Trophoblast cell (in vitro differentiated cells and primary cell): ENCODE measurements around the gene C5orf46.

Experiments used
- DNase-seq, 2 donors: peaks; one replicate each; pipeline ENCODE4 v3.0.0-alpha.2; 2016
- H2AFZ ChIP-seq: 2 replicates; pipeline ENCODE4 v1.6.1; 2013; ENCODE audit warnings: low read length, moderate library complexity, mild to moderate bottlenecking; ENCODE audit not compliant: insufficient read depth, poor library complexity
- H2AK5ac ChIP-seq: 2 replicates; pipeline ENCODE4 v1.6.1; 2013; ENCODE audit warnings: mild to moderate bottlenecking, low read length
- H2BK120ac ChIP-seq: 2 replicates; pipeline ENCODE4 v1.6.1; 2013; ENCODE audit warnings: low read length, mild to moderate bottlenecking, moderate library complexity; ENCODE audit not compliant: insufficient read depth, poor library complexity
- H2BK12ac ChIP-seq: 2 replicates; pipeline ENCODE4 v1.6.1; 2013; ENCODE audit warnings: mild to moderate bottlenecking, low read length, moderate library complexity
- H2BK5ac ChIP-seq: 2 replicates; pipeline ENCODE4 v1.6.1; 2013; ENCODE audit warnings: low read length, low read depth, moderate library complexity, mild to moderate bottlenecking; ENCODE audit not compliant: poor library complexity
- H3K14ac ChIP-seq: 2 replicates; pipeline ENCODE4 v1.6.1; 2013; ENCODE audit warnings: mild to moderate bottlenecking, low read length
- H3K18ac ChIP-seq: 2 replicates; pipeline ENCODE4 v1.6.1; 2013; ENCODE audit warnings: mild to moderate bottlenecking, low read length
- H3K23ac ChIP-seq: 2 replicates; pipeline ENCODE4 v1.6.1; 2013; ENCODE audit warnings: low read length
- H3K27ac ChIP-seq: 2 replicates; pipeline ENCODE4 v1.5.1; 2013; ENCODE audit warnings: low read depth, mild to moderate bottlenecking, inconsistent platforms, low read length, moderate library complexity
- H3K27me3 ChIP-seq: 2 replicates; pipeline ENCODE4 v1.6.1; 2013; ENCODE audit warnings: inconsistent platforms, mild to moderate bottlenecking, low read length, moderate library complexity; ENCODE audit not compliant: insufficient read depth
- H3K36me3 ChIP-seq, 2 experiments: 1 replicate in 1 of 2; 2 replicates in 1 of 2; pipeline ENCODE4 v1.6.1; 2013; ENCODE audit warnings: low read length in 2 of 2, mild to moderate bottlenecking in 2 of 2, moderate library complexity in 1 of 2; ENCODE audit not compliant: insufficient read depth in 2 of 2, control insufficient read depth in 1 of 2
- H3K4ac ChIP-seq: 2 replicates; pipeline ENCODE4 v1.6.1; 2013; ENCODE audit warnings: low read depth, mild to moderate bottlenecking, low read length, moderate library complexity
- H3K4me1 ChIP-seq, 2 experiments: 1 replicate in 1 of 2; 2 replicates in 1 of 2; pipeline ENCODE4 v1.6.1; 2013; ENCODE audit warnings: low read length in 2 of 2, mild to moderate bottlenecking in 2 of 2, moderate library complexity in 1 of 2; ENCODE audit not compliant: insufficient read depth in 2 of 2, control insufficient read depth in 1 of 2
- H3K4me2 ChIP-seq: 2 replicates; pipeline ENCODE4 v1.6.1; 2013; ENCODE audit warnings: inconsistent platforms, mild to moderate bottlenecking, low read length, moderate library complexity
- H3K4me3 ChIP-seq: 2 replicates; pipeline ENCODE4 v1.5.1; 2013; ENCODE audit warnings: mild to moderate bottlenecking, low read depth, low read length, inconsistent platforms
- H3K79me1 ChIP-seq: one replicate; pipeline ENCODE4 v1.6.1; 2013; ENCODE audit warnings: low read length
- H3K79me2 ChIP-seq: 2 replicates; pipeline ENCODE4 v1.6.1; 2013; ENCODE audit warnings: low read length, mild to moderate bottlenecking; ENCODE audit not compliant: control insufficient read depth, insufficient read depth, poor library complexity
- H3K9ac ChIP-seq: 2 replicates; pipeline ENCODE4 v1.6.1; 2013; ENCODE audit warnings: mild to moderate bottlenecking, low read length
- H3K9me3 ChIP-seq: 2 replicates; pipeline ENCODE4 v1.6.1; 2013; ENCODE audit warnings: low read depth, mild to moderate bottlenecking, control low read depth, inconsistent platforms, low read length; ENCODE audit not compliant: insufficient read depth
- H4K12ac ChIP-seq: 2 replicates; pipeline ENCODE4 v1.6.1; 2013; ENCODE audit warnings: low read depth, mild to moderate bottlenecking, low read length, moderate library complexity
- H4K8ac ChIP-seq: 2 replicates; pipeline ENCODE4 v1.6.1; 2013; ENCODE audit warnings: low read depth, mild to moderate bottlenecking, low read length, moderate library complexity
- H4K91ac ChIP-seq: one replicate; pipeline ENCODE4 v1.6.1; 2013; ENCODE audit warnings: low read depth, mild to moderate bottlenecking, low read length, moderate library complexity
- WGBS: extraction: QIAGEN DNeasy Blood & Tissue Kit; methylation state at CpG from one replicate; pipeline ENCODE4 v1.1.7; 2013; ENCODE audit warnings: missing lambda C conversion rate; ENCODE audit not compliant: insufficient read length, insufficient coverage; ENCODE audit errors: extremely low coverage; 5-methylcytosine and 5-hydroxymethylcytosine counted together

C5orf46 gene

GRCh38 chr5:147918101-147918685 lies 11.9 kb upstream of the C5orf46 start:
- Histone ChIP-seq H2AK5ac (no peak overlapping the region), H2BK120ac (no peak overlapping the region), H3K14ac (no peak overlapping the region), H3K79me2 (no peaks in the 10 kb centered on the region), H4K12ac (no peak overlapping the region), H3K4ac (no peak overlapping the region), H3K79me1 (no peaks in the 10 kb centered on the region), H3K18ac (no peak overlapping the region), H2BK5ac (no peak overlapping the region), H3K4me1 (no peaks in the 10 kb centered on the region), H3K36me3 (no peaks in the 10 kb centered on the region), H3K9me3 (no peaks in the 10 kb centered on the region), H3K4me2 (no peak overlapping the region), H3K4me3 (no peak overlapping the region), H3K9ac (no peak overlapping the region), H4K8ac (no peak overlapping the region), H2AFZ (no peak overlapping the region), H3K27me3 (no peaks in the 10 kb centered on the region), H3K23ac (no peak overlapping the region), H2BK12ac (no peak overlapping the region), H4K91ac (no peak overlapping the region), H3K27ac (no peak overlapping the region)
- no peak for DNase-seq
- no CpG with 5 or more reads among the region's 2 CpGs for WGBS

GRCh38 chr5:147913786-147914185 lies 7.4 kb upstream of the C5orf46 start:
- H4K12ac ChIP-seq: no peak overlapping the region
- H2BK120ac ChIP-seq: no peak overlapping the region
- no peaks in the 10 kb centered on the region for H3K9me3 ChIP-seq
- H3K18ac ChIP-seq: no peak overlapping the region
- H3K79me1 ChIP-seq: peaks cover 5% of the 10 kb centered on the region
- H2AFZ ChIP-seq: no peak overlapping the region
- H4K91ac ChIP-seq: no peak overlapping the region
- no peaks in the 10 kb centered on the region for H3K36me3 ChIP-seq
- H3K27ac ChIP-seq: no peak overlapping the region
- no peaks in the 10 kb centered on the region for H3K79me2 ChIP-seq
- no peak for DNase-seq
- no peak overlapping the region for H4K8ac ChIP-seq
- H3K14ac ChIP-seq: no peak overlapping the region
- no peak overlapping the region for H3K4me2 ChIP-seq
- H3K27me3 ChIP-seq: no peaks in the 10 kb centered on the region
- H3K9ac ChIP-seq: no peak overlapping the region
- peaks cover 0 to 1% of the 10 kb centered on the region in 2 experiments for H3K4me1 ChIP-seq
- H2BK12ac ChIP-seq: no peak overlapping the region
- 100% methylated on average over 1 of the region's 3 CpGs for WGBS
- H2AK5ac ChIP-seq: no peak overlapping the region
- H3K4ac ChIP-seq: no peak overlapping the region
- H3K23ac ChIP-seq: no peak overlapping the region
- H3K4me3 ChIP-seq: no peak overlapping the region
- H2BK5ac ChIP-seq: no peak overlapping the region

- no peak overlapping the region for H2BK120ac ChIP-seq
- H3K27me3 ChIP-seq: no peaks in the 10 kb centered on the region
- WGBS: no CpG with 5 or more reads among the region's 1 CpG
- no peak overlapping the region for H3K27ac ChIP-seq
- H3K14ac ChIP-seq: no peak overlapping the region
- no peak overlapping the region for H4K12ac ChIP-seq
- no peak overlapping the region for H4K91ac ChIP-seq
- H2AK5ac ChIP-seq: no peak overlapping the region
- no peak overlapping the region for H2BK12ac ChIP-seq
- no peak overlapping the region for H2AFZ ChIP-seq
- no peaks in the 10 kb centered on the region for H3K36me3 ChIP-seq
- no peak overlapping the region for H3K4me3 ChIP-seq
- H3K79me1 ChIP-seq: peaks cover 10% of the 10 kb centered on the region
- H3K4ac ChIP-seq: no peak overlapping the region
- DNase-seq: no peak
- H3K4me1 ChIP-seq: peaks cover 0 to 4% of the 10 kb centered on the region in 2 experiments
- no peak overlapping the region for H3K4me2 ChIP-seq
- no peak overlapping the region for H3K23ac ChIP-seq
- H3K9ac ChIP-seq: no peak overlapping the region
- H3K9me3 ChIP-seq: no peaks in the 10 kb centered on the region
- no peak overlapping the region for H4K8ac ChIP-seq
- no peaks in the 10 kb centered on the region for H3K79me2 ChIP-seq
- H3K18ac ChIP-seq: no peak overlapping the region
- H2BK5ac ChIP-seq: no peak overlapping the region
Observed at GRCh38 chr5:147912011-147912410, 5.7 kb upstream of the C5orf46 start.

DNA sequence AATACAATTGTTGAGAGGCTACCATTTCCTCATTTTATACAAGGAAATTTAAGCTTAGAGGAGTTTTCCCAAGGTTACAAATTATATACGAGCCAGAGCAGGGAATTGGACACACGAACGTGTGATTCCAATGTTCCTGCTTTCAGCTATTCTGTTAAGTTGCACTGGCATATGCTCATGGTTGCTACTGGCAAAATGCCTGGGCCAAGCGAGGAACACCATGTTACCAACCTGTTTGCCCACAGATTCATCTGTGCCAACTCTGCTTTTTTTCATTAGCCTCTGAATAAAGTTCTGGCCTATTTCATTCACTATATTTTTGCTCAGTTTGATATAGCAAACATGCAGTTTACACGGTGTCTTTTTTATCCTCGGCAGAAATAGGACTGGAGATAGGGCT lies 5.1 kb upstream of the C5orf46 start:
- Histone ChIP-seq H3K79me2 (peaks cover 2% of the 10 kb centered on the region), H3K27me3 (no peaks in the 10 kb centered on the region), H4K12ac (no peak overlapping the region), H3K4me1 (peaks cover 4 to 9% of the 10 kb centered on the region in 2 experiments), H3K4me3 (no peak overlapping the region), H3K23ac (no peak overlapping the region), H3K79me1 (peaks cover 14% of the 10 kb centered on the region), H3K4ac (no peak overlapping the region), H3K14ac (no peak overlapping the region), H3K4me2 (no peak overlapping the region), H2BK5ac (no peak overlapping the region), H4K91ac (no peak overlapping the region), H2BK120ac (no peak overlapping the region), H2AFZ (no peak overlapping the region), H3K27ac (no peak overlapping the region), H3K9ac (no peak overlapping the region), H3K9me3 (no peaks in the 10 kb centered on the region), H2BK12ac (peak overlapping the region; percentile 54), H3K18ac (no peak overlapping the region), H3K36me3 (no peaks in the 10 kb centered on the region), H2AK5ac (no peak overlapping the region), H4K8ac (no peak overlapping the region)
- no CpG with 5 or more reads among the region's 6 CpGs for WGBS
- no peak for DNase-seq
